ENCODE results near the gene CCDC177.

DNA sequence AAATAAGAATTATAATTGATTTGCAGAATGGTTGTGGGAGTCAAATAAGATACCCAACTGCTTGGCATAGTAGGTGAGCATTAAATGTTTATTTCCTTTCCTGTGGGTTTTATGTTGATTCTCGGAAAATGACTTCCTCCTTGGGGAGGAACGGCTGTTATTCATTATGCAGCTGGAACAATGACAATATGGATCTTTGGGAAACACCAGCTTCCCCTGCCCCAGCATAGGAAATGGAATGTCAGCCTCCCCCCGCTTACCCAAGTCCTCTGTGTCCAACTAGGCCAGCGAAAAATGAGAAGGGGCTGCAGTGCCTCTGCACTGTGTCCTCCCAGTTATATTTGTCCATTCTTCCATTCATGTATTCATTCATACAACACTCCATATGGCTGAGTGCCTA lies 11.7 kb upstream of the CCDC177 start:
- TF ChIP-seq, protein P1, sequence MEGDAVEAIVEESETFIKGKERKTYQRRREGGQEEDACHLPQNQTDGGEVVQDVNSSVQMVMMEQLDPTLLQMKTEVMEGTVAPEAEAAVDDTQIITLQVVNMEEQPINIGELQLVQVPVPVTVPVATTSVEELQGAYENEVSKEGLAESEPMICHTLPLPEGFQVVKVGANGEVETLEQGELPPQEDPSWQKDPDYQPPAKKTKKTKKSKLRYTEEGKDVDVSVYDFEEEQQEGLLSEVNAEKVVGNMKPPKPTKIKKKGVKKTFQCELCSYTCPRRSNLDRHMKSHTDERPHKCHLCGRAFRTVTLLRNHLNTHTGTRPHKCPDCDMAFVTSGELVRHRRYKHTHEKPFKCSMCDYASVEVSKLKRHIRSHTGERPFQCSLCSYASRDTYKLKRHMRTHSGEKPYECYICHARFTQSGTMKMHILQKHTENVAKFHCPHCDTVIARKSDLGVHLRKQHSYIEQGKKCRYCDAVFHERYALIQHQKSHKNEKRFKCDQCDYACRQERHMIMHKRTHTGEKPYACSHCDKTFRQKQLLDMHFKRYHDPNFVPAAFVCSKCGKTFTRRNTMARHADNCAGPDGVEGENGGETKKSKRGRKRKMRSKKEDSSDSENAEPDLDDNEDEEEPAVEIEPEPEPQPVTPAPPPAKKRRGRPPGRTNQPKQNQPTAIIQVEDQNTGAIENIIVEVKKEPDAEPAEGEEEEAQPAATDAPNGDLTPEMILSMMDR (conservative IDR thresholded peaks at IDR 0.05; ENCODE audit: low read depth, low read length): no peak
- TF ChIP-seq EZH2 (IDR thresholded peaks at IDR 0.05; ENCODE audit: borderline replicate concordance, low read depth, low read length, poor library complexity, severe bottlenecking): no peak
